Kidney epithelial cell (primary cell): ENCODE measurements around the gene DCAF17. TPM values are rescaled to one million over a fixed set of nuclear protein-coding genes. Genes with fewer than 3 reads are reported as not detected.

Experiments
- DNase-seq: peaks from one replicate; pipeline ENCODE4 v3.0.0-alpha.2; 2010; ENCODE audit warnings: low read depth
- H3K27me3 ChIP-seq: 2 replicates; pipeline ENCODE4 v1.6.0; 2011; ENCODE audit warnings: low read length; ENCODE audit not compliant: control insufficient read depth, insufficient read depth
- H3K36me3 ChIP-seq: 2 replicates; pipeline ENCODE4 v1.5.1; 2011; ENCODE audit warnings: low read length; ENCODE audit not compliant: control insufficient read depth, insufficient read depth
- H3K4me3 ChIP-seq: 2 replicates; pipeline ENCODE4 v1.5.1; 2011; ENCODE audit warnings: low read depth, mild to moderate bottlenecking, control low read depth, low read length
- total RNA-seq: library from RNA; depleted of rRNA; stranded (reverse); fragments of >200 nt; gene quantifications from 2 replicates; pipeline ENCODE4 v1.2.3, GENCODE V29; 2015
- TF ChIP-seq, protein P1 (sequence below): IDR thresholded peaks from 2 replicates; pipeline ENCODE4 v1.5.1; 2011; ENCODE audit warnings: mild to moderate bottlenecking, moderate library complexity, low read length, control low read depth, inconsistent platforms; ENCODE audit not compliant: insufficient read depth, poor library complexity, severe bottlenecking

The DCAF17 gene
- total RNA-seq, 1 donor from 2014 or later, result 18.5 TPM

DNA sequence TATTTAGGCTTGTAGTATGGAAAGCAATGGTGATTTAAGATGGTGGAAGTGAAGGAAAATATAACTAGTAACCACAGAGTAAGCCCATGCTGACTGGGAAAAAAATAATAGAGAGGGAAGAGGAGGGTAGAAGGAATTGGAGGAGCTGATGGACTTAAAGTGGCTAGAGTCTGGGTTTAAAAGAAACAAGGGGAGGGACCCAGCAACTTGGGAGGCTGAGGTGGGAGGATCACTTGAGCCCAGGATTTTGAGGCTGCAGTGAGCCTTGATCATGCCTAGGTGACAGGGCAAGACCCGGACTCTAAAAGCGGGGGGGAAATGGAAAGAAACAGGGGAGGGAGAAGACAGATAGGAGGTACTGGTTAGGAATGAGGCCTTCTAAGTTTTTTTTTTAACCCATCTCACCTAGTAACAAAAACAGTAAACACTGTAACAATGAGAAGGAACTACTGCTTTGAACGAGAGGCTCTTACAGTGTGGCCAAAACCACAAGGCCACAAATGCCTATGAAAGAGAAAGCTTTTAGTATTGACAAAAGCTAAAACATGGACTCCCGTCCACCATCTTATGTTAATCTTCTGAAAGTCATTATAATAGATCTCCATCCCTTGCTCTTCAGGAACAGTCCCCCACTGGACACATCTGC, 26.9 kb upstream of the DCAF17 start:
- no peak overlapping the region for H3K4me3 ChIP-seq
- TF ChIP-seq, protein P1, sequence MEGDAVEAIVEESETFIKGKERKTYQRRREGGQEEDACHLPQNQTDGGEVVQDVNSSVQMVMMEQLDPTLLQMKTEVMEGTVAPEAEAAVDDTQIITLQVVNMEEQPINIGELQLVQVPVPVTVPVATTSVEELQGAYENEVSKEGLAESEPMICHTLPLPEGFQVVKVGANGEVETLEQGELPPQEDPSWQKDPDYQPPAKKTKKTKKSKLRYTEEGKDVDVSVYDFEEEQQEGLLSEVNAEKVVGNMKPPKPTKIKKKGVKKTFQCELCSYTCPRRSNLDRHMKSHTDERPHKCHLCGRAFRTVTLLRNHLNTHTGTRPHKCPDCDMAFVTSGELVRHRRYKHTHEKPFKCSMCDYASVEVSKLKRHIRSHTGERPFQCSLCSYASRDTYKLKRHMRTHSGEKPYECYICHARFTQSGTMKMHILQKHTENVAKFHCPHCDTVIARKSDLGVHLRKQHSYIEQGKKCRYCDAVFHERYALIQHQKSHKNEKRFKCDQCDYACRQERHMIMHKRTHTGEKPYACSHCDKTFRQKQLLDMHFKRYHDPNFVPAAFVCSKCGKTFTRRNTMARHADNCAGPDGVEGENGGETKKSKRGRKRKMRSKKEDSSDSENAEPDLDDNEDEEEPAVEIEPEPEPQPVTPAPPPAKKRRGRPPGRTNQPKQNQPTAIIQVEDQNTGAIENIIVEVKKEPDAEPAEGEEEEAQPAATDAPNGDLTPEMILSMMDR, result no peak
- H3K36me3 ChIP-seq, result no peaks in the 10 kb centered on the region
- no peaks in the 10 kb centered on the region for H3K27me3 ChIP-seq
- DNase-seq, result no peak

DNA sequence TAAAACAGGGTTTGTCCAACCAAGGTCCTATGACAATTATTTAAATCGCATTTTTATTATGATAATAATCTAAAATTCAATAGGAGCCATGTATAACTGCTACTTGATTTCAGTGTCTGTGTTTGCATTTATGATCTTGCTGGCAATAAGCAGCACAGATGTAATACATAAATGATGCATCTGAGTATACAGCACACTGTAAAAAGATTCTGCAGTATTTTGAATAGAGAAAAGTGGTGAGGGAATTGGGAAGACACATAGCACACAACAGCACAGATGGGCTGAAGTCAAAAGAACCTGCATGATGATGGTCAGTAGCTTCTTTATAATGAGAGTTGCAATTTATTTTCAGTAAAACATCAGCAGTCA, 26.4 kb upstream of the DCAF17 start:
- TF ChIP-seq, protein P1, result no peak
- no peaks in the 10 kb centered on the region for H3K27me3 ChIP-seq
- no peak overlapping the region for H3K4me3 ChIP-seq
- no peaks in the 10 kb centered on the region for H3K36me3 ChIP-seq
- DNase-seq, result no peak

DNA sequence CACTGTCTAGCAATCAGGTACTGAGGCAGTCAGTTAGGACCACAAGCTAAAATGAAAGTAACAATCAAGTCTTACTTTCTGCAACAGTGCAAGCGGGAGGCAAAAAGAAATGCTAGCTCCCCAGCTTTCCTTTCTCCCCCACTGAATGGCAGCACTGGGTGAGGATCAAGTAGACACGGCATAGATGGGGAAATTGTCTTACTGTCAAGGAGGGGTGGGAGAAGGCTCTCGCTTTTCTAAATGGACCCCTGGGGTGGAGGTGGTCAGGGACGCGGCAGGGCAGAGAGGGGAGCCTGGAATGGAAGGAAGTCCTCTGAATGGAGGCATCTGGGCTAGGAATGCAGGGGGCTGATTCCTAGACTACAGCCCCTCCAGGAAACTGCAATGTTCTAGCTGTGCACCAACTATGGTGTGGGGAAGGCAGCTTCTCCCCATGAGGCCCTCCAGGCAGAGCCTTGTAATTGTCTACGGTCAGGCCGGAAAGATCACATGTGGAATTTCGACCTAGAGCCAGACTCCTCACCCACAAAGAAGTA, 24.5 kb upstream of the DCAF17 start:
- TF ChIP-seq, protein P1, result no peak
- DNase-seq, result no peak

DNA sequence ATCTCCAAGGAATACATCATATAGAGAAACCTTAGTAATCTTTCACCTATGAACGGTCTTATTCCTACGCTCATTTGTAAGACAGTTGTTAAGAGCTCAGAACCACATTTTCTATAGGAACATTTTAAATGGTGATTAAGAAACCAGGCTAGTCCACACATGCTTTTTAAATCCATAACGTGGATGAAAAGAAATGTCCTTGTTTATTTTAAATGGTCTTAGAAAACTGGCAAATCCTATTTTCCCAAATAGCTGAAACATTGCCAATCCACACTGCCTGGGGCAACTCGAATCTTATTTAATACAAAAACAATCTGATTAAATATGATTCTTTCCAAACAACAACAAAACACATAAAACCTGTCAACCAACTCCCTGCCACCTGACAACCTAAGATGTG, 23.9 kb upstream of the DCAF17 start:
- DNase-seq, result no peak
- Histone ChIP-seq H3K36me3 (no peaks in the 10 kb centered on the region), H3K27me3 (no peaks in the 10 kb centered on the region), H3K4me3 (no peak overlapping the region)
- TF ChIP-seq, protein P1, result no peak

More for the DNA sequence above, 24.5 kb upstream of the DCAF17 start:
- Histone ChIP-seq H3K4me3 (no peak overlapping the region), H3K27me3 (no peaks in the 10 kb centered on the region), H3K36me3 (no peaks in the 10 kb centered on the region)

DNA sequence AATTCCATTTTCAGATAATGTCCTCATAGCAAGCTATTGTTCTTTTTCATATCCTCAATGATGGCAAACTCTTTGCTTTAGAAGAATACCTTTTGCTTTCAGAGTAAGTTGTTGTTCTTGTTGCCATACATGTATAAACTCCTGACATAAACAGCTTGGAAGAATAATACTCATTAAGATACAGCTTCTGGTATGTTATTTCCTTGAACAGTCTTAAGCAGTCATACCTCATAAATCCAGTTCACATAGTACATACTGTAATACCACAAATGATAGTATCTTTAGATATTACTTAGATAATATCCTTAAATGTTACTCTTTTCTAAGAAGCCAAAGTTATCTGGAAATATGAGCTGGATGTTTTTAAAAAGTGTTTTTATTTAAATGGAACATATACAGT, 23.4 kb upstream of the DCAF17 start:
- Histone ChIP-seq H3K27me3 (no peaks in the 10 kb centered on the region), H3K4me3 (no peak overlapping the region), H3K36me3 (no peaks in the 10 kb centered on the region)
- DNase-seq, result no peak
- TF ChIP-seq, protein P1, result no peak

DNA sequence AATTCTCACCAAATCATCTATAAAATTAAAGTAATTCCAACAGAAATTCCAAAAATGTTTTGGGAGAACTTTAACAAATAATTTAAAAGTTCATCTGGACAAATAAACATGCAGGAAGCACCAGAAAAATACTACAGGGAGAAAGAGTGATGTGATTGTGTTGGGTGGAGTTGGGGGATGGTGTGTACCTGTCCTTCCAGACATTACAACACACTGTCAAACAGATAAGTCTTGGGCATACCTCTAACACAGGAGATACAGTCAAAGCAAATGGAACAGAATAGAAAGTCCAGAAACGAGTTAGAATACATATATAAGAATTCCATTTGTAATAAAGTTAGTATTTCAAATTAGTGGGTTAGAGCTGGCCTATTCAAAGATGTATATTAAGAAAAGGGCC, 22.8 kb upstream of the DCAF17 start:
- Histone ChIP-seq H3K4me3 (no peak overlapping the region), H3K27me3 (no peaks in the 10 kb centered on the region), H3K36me3 (no peaks in the 10 kb centered on the region)
- TF ChIP-seq, protein P1, result no peak
- no peak for DNase-seq
